GM18868 (cell line): ENCODE measurements around the gene COMMD7.
A peak's percentile ranks its signal among the peaks of the same experiment; 100 is the strongest.

ENCODE experiments used
- ATAC-seq: cut with Tn5 transposase; IDR thresholded peaks from one replicate; pipeline ENCODE4 v1.9.1; 2021; ENCODE audit warnings: mild to moderate bottlenecking, moderate library complexity; ENCODE audit not compliant: unreplicated experiment

COMMD7 gene

DNA sequence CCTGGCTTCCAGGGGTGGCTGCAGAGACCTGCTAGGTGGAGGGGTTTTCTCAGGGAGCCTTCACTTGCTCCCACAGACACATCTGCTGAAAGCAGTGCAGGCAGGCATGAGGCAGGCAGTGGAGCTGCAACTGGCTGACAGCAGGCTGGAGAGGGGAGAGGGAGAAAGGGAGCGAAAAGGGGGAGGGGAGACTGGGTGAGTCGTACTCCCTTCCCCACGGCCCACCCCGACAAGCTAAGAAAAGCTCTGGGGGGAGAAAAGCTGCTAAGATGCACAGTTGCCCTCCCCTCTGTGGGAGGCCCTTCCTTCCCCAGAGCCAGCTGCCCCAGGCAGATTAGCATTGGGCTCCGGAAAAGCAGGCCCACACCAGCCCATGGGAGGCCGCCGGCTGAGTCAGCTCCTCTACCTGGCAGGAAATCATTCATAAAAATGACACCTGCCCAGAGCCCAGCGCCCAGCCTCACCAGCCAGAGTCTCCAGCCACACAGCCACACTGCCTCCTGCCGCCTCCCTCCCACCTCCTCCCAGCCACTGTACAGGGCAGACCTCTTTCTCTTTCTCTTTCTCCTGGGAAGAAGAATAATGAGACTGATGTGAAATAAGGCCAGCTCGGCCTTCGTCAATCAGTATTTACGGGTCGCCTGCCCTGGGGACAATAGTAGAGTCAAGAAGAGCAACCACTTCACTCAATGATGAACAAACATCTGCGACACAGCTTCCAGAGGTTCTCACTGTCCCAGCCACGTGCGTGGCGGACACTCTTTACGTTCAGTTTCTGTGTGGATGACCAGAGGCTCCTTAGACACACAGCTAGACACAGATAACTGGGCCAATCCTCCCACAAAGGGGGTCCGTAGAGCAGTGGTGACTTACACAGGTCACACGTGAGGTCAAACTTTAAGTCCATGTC lies 61.8 kb downstream of the COMMD7 start:
- ATAC-seq = no peak

DNA sequence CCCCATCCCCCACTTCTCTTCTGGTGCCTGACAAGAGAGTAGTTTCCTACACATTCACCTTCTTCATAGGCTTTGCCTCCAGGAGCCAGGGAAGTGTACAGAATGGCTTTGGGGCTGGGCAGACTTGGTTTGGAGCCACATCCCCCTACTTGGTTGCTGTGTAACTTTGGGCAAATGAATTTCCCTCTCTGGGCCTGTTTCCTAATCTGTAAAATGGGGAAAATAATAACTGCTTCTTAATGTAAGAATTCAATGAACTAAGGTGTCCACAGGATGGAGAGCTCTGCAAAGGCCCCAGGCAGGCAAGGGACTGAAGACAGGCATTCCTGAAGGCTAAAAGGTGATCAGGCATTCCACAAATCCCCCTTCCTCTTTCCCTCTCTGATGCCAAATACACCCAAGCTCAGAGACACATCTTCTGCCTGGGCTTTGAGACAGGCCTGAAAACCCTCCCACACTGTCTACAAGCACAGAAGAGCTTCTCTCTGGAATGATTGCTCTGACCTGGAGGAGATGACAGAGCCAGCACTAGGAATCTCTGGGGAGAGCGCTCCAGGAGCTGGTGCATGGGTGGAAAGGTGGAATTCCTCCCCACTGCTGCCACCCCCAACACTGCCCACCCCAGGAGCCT lies 62.6 kb downstream of the COMMD7 start:
- no peak for ATAC-seq

DNA sequence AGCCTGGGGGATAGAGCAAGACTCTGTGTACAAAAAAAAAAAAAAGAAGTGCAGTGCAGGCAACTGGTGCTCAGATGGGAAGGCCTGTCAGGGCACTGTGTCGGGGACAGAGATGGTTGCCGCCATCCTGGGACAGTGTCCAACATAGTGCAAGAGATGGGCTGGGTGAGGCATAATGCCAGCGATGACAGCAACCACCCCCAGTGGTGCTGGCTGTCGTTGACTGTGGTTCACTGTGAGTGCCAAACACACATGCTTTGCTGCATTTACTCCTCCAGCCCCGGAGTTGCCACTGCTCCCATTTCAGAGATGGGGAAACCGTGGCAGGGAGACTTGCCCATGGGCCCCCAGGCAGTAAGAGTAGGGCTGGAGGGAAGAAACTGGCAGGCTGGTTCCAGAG lies 64.3 kb downstream of the COMMD7 start:
- ATAC-seq = no peak

DNA sequence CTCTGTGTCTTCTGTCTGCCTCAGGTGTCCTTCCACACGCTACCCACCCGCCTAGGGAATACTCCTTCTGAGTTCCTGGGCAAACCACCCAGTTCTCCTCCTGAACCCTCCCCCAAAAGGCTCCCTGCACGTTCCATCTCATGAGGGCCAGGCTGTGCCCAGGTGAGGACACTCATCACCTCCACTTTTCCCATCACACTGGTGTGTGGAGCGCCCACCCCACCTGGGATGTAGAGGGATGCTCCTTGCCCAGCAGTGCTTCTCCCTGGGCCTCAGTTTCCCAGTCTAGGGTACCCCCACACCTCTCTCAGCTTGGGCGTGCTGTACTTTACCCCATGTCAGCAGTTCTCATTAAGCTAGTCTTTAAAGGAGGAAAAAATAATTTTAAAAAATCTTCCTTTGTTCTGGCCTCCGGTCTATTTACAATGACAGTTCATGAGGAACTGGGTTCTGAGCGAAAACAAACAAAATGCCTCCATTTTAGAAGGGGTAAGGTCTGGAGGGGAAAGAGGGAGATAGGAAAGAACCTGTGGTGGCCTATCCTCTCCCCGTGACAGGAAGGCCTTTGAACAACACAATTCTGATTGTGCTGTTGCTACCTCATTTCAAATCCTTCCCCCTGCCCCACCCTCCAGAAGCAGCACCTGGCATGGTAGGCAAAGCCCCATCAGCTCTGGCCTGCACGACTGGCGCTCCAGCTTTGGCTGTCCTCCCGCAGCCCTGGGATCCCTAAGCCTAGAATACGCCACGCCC lies 67.9 kb downstream of the COMMD7 start:
- no peak for ATAC-seq

DNA sequence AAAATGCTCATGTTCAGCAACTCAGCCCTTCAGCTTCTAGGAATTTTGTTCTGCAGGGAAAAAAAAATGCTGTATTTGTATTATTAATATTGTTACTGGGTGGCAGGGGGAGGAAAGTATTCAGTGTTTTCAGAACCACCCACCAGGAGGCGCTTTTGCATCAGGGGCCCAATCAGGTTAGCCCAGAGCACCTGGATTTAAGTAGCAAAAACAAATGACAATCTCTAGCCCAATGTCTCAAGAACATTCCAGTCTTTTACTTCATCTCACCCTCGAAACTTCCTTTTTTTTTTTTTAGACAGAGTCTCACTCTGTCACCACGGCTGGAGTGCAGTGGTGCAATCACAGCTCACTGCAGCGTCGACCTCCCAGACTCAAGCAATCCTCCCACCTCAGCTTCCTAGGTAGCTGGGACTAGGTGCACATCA lies 68.9 kb downstream of the COMMD7 start:
- no peak for ATAC-seq

DNA sequence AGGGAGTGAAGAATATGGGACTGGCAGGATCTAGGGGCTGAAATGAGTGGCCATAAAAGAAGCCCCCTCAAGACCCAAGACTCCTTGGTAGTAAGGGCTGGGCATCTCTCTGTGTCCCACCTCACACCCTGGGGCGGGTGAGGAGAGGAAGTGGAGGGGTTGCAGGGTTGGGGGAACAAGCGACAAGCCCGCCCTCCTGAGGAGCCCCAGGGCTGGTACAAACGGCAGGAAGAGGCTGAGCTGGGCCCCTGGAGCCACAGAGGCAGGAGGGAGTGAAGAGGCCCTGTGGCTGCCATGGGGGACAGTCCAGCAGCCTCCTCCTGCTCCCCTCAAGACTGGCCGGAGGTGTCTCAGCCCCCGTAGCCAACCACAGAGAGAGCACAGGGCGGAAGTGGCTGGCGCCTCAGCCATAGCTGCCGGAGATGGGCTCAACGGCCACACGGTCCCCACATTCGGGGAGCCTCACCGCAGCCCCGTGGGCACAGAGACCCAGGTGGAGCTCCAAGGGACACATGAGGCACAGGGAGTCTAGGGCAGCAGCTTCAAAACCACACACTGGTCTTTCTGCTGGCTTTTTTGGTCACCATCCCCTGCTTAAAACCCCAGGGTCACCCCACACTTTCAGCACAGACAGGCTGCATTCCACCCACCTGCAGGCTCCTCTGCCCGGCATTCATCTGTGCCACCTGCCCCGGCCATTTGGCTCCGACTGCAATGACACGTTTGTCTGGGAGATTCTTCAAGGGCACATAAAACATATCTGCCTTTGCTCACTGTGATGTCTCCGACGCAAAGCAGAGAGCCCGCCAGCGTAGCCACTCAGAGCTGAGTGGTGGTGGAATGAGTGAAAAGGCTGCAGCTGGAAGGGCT lies 70.0 kb downstream of the COMMD7 start:
- ATAC-seq = peak; percentile 57

DNA sequence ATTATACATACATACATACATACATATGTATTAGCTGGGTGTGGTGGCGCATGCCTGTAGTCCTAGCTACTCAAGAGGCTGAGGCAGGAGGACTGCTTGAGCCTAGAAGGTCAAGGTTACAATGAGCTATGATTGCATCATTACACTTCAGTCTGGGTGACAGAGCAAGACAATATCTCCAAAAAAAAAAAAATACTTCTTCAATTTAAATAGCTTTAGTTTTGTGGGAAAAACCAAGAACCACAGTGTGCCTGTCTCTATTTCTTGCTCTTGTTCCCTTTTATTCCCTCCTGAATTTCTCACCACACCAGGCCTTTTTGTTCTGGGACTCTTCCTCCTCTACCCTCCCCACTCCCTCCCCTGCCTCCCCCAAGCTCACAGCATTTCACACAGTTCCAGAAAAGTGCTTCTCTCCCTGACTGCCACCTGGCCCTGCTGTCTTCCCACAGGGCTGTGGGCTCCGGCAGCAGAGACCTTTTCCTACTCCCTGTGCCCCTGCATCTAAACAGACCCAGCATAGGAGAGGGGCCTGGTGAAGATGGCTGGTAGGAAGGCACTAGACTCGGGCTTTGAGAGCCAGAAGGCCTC lies 70.8 kb downstream of the COMMD7 start:
- ATAC-seq = no peak

DNA sequence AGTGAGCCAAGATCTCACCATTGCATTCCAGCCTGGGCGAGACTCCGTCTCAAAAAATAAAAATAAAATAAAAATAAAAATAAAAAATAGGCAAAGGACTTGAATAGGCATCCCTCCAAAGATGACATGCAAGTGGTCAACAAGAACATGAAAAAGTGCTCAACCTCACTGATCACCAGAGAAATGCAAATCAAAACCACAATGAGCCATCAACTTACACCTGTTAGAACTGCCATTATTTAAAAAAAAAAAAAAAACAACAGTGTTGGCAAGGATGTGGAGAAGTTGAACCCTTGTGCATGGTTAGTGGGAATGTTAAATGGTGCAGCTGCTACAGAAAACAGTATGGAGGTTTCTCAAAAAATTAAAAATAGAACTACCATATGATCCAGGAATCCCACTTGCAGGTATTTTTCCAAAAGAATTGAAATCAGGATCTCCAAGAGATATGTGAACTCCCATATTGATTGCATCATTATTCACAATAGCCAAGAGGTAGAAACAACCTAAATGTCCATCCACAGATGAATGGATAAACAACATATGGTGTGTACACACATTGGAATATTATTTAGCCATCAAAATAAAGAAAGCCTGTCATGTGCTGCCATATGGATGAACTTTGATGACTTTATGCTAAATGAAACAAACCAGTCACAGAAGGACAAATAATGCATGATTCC lies 72.4 kb downstream of the COMMD7 start:
- ATAC-seq = no peak

DNA sequence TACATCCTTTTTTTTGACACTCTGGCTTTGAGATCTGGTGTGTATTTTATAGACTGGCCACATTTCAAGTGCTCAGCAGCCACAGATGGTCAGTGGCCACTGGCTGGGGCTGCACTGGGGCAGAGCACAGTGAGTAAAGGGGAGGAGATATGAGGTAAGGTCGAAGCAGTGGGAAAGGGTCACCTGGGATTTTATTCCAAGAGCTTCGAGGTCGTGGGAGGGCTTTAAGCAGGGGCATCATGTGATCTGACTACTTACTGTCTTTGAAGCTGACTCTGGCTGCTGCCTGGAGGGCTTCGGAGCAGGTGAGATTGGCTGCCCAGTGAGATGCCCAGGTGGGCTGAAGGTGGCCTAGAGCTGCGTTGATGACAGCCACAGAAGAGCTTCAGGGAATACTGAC lies 76.2 kb downstream of the COMMD7 start:
- ATAC-seq = no peak

DNA sequence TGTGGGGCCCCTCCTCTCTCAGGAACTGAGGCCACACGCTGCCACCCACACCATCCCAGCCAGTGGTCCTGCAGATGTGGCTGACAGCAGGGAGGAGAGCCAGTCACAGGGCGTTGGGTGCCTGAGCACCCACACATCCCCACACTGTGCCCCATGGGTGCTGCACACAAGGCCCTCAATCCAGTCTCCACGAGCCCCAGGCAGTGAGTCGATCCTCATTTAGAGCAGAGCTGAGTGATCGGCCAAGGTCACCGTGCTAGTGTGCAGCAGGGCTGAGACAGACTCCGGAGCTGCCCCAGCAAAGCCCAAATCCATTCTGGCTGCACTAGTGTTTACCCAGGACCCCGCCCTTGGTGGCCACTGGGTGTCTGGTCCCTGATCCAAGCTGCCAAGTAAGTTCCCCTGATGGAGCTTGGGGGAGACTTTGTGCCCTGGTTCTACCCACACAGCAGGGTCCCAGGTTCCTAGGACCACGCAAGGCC lies 78.5 kb downstream of the COMMD7 start:
- no peak for ATAC-seq

DNA sequence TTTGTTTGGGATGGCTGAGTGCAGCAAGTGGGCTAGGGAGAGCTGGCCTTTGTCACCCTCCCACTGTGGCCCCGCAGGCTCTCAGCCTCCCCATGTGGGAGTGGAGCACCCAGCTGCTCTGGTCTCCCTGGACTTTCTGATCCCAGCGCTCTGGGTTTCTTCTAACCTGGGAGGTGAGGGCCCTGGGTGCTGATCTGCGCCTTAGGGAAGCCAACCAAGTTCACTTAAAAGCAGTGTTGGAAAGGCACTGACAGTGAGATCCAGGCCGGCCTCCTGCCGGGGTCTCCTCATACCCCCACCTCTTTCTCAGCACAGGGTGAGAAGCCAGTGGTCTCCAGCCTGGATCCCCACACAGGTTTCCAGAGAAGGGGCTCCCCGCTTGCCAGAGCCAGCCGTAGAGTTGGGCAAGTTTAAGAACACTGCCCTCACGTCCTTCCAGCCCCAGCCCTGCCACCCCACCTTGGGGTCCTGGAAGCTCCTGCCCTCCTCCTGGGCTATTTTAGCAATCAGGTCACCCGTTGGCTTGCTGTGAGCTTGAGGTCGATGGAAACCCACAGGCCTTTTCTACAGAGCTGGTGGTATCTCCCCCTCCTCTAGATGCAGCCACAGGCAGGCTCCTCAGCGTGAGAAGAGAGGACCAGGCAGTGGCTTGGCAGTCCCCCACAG lies 79.1 kb downstream of the COMMD7 start:
- ATAC-seq = no peak

DNA sequence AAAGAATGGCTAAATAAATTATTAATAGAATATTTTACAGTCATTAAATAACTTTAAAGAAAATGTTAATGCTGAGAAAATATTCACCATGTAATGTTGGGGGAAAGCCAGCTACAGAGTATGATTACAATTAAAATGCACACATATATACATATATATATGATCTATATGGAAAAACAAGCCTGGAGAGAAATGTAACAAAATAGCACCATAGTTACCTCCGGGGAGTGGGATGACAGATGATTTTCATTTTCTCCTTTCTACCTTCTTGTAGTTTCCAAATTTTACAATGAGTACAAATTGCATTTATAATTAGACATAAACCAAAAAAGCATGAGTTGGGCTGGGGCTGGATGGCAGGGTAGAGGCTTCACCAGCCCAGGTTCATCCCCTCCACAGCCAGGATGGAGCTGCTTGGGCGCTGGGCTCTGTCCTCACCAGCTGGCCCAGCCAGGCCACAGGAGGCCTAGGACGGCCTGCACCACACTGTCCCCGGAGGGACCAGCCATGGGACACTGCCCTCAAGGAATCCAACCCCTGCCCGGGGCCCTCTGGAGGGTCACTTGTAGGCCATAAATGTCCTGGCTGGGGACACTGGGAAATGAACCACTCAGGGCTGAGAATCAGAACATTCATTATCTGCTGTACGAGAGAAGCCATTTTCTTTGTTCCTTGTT lies 79.8 kb downstream of the COMMD7 start:
- ATAC-seq = no peak

DNA sequence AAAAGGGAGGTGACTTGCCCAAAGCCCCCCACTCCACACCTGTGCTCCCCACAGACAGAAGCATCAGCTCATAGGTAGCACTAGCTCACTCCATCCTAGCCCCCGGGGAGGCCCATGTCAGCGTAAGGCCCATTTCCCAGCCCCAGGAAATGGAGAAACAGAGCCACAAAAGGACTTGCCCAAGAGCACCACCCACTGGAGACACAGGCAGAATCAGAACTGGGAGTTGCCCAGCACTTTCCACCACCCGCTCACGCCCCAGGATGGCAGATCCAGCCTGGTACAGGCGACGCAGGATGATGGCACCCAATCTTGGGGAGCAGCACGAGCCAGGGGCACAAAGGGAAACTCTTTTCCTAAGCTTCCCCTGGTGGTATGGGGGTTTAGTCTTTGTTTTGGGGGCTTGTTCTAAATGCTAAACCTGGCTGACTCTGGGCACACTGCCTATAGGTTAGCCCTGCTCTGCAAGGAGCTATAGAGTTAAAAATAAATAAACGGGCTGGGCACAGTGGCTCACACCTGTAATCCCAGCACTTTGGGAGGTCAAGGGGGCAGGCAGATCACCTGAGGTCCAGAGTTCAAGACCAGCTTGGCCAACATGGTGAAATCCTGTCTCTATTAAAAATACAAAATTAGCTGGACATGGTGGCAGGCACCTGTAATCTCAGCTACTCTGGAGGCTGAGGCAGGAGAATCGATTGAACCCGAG lies 81.3 kb downstream of the COMMD7 start:
- no peak for ATAC-seq

DNA sequence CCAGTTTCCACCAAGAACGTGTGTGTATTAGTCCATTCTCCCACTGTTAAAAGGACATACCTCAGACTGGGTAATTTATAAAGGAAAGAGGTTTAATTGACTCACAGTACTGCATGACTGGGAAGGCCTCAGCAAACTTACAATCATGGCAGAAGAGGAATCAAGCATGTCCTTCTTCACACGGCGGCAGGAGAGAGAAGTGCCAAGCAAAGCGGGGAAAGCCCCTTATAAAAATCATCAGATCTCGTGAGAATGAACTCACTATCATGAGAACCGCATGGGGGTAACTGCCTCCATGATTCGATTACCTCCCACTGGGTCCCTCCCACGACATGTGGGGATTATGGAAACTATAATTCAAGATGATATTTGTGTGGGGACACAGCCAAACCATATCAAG lies 82.6 kb downstream of the COMMD7 start:
- ATAC-seq = no peak

DNA sequence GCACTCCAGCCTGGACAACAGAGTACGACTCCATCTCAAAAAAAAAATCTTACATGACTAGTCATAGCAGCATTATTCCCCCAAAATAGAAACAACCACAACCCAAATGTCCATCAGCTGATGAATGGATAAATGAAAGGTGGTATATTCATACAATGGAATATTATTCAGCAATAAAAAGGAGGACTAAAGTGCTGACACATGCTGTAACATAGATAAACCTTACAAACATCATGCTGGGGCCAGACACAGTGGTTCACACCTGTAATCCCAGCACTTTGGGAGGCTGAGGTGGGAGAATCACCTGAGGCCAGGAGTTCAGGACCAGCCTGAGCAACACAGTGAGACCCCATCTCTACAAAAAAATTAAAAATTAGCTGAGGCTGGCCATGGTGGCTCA lies 86.4 kb downstream of the COMMD7 start:
- ATAC-seq = no peak

DNA sequence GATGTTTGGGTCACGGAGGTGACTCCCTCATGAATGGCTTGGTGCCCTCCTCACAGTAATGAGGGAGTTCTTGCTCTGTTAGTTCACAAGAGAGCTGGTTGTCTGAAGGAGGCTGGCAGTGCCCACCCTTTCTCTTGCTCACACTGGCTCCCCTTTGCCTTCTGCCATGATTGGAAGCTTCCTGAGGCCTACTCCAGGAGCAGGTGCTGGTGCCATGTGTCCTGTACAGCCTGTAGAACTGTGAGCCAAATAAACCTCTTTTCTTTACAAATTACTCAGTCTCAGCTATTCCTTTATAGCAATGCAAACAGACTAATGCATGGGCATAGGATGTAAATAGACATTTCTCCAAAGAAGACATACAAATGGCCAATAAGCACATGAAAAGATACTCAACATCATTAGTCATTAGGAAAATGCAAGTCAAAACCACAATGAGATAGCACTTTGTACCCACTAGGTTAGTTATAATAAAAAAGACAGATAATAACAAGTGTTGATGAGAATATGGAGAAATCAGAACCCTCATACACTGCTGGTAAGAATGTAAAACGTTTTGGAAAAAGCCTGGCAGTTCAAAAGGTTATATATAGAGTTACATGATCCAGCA lies 87.3 kb downstream of the COMMD7 start:
- ATAC-seq = no peak

DNA sequence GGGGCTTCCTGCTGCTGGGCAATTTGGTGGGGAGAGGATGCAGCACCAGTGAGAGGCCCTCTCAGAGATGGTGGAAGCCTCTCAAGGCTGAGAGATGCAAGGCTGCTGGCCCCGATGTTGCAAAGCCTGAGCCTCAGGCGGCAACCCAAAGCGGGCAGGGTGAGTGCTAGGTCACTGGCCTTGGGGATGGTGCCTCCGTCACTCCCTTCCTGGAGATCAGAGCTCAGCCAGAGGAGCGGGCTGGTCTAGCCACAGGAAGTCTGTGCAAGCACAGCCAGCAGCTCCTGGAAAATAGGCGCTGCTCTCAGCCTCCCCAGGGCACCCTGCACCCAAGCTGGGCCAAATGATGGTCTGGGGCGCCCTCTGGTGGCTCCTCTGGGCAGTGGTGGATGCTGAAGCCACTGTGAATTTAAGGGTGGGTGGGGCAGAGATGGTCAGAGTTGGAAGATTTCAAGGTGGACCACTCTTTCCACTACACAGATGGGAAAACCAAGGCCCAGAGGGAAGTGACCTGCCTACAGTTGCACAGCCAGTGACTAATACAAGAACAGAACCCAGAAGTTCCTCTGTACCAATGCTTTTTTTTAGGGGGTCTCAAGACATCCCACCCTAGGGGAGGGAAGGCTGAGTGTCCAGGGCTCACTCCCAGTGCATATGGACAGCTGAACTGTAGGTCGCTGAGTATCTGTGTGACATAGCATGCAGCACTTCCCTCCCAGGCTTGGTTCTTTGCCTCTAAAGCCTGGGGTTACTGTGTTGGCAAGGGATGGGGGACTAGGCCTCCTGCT lies 90.3 kb downstream of the COMMD7 start:
- peak; percentile 39 for ATAC-seq
